Embryonic facial prominence (tissue), 1 donor: ENCODE measurements around the gene UBP1.
"Not testable (repeated sequence)": the region's sequence is repeated elsewhere in the genome, so short reads cannot be mapped to it uniquely, and the experiment has no call there.

Experiments used
- DNase-seq: peaks from one replicate; pipeline ENCODE4 v3.0.0-alpha.2; 2016; ENCODE audit errors: extremely low spot score

UBP1 gene

DNA sequence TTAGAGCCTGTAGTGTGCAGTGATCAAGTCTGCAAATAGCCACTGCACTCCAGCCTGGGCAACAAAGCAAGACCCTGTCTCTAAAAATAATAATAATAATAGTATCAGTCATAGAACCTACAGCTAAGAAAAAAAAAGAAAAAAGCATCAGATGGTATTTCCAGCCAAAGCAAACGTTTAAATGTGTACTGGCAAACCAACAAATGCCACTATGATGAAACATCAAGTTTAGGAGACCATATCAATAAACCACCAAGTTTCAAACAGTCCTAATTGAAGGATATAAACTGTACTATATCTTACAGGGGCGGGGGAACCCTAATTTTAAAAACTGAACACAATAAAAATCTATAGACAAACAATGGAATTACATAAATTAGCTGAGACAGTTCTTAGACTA lies 6.4 kb downstream of the UBP1 start:
- DNase-seq = no peak

DNA sequence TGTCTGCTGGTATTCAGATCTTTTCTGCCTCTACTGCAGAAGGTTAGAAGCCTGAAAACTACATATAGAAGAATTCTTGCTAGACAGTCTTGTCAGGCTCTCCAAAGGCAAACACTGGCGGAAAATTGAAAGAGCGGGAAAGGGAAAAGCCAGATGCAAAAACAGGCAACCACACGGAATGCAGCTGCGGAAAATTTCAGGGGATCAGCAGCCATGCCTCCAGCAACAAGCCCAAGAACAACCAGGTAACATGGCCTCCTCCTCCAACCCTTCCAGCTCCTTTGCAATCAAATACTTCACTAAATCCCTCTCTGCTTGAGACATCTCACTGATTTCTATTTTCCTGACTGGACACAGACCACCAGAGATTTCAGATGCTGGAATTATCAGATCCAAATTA lies 9.6 kb downstream of the UBP1 start:
- DNase-seq = no peak

DNA sequence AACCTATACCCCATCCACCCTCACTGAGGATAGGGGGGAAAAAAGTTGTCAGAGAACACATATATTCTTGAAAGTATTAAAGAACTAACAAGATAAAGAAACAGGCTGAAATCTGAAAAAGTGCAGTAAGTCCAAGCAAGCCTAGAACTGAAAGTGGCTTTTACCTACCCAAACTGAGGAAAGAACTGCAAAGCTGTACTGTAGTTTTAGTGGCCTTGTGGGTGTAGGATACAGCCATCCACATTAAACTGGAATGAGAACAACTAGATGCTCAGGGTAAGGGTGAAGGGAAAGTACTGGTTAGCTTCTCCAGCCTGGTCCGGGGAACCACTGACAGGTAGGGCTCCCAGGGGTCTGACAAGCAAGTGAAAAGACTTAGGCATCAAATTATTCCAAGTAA lies 10.1 kb downstream of the UBP1 start:
- no peak for DNase-seq

DNA sequence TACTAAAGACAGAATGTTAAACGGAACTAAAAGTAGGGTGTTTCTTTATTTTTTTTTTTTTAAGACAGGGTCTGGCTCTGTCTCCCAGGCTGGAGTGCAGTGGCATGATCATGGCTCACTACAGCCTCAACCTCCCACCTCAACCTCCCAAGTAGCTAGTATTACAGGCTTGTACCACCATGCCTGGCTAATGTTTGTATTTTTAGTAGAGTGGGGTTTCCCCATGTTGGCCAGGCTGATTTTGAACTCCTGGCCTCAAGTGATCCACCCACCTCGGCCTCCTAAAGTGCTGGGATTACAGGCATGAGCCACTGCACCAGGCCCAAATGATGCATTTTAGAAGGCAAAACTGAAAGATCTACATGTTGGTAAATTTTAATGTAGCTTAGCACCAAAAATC lies 10.9 kb downstream of the UBP1 start:
- not testable (repeated sequence) for DNase-seq

DNA sequence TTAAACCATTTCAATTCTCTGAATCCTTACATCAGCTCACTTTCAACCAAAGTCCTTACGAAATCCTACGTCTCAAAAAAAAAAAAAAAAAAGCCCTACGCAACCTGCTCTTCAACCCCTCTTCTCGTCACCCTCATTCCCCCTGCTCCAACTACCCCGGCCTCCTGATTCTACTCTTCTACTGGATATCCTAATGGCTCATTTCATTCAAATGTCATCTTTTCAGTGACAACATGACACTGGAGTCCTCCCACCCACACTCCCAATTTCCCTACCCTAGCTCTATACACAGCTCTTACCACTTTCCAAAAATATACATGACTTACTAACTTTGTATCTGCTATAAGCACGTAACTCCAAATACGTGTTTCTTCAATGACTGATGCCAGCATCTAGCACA lies 11.5 kb downstream of the UBP1 start:
- DNase-seq = no peak

DNA sequence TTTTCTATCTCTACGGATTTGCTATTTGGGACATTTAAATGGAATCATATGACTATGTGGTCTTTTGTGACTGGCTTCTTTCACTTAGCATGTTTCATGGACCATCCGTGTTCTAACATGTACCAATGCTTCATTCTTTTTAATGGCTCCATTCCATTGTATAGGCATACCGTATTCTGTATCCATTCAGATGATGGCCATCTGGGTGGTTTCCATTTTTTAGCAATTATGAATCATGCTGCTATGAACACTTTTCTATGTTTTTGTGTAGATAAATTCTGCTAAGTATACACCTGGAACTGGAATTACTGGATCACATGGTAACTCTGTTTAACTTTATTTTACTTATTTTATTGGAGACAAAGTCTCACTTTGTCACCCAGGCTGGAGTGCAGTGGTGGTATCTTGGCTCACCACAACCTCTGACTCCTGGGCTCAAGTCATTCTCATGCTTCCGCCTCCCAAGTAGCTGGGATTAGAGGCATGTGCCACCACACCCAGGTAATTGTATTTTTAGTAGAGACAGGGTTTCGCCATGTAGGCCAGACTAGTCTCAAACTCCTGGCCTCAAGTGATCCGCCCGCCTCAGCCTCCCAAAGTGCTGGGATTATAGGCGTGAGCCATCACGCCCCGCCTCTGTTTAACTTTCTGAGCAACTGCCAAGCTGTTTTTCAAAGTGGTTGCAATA lies 13.4 kb downstream of the UBP1 start:
- DNase-seq = no peak

DNA sequence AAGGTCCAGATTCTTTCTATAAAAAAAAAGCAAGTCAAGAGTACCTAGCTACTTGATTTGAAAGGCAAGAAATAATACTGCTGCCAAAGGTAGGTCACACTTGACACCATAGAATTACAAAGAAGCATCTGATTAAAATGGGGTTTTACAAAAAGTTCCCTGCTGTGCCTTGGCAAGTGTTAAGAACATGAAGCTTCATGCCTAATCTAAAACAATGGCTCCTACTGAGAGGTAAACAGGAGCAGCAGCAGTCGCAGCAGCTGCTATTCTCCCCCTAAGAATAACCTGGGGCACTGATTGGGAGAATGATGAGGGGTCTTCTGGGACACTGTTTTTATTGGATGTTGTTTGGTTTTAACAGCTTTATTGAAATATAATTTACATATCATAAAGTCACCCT lies 14.1 kb downstream of the UBP1 start:
- DNase-seq = no peak

DNA sequence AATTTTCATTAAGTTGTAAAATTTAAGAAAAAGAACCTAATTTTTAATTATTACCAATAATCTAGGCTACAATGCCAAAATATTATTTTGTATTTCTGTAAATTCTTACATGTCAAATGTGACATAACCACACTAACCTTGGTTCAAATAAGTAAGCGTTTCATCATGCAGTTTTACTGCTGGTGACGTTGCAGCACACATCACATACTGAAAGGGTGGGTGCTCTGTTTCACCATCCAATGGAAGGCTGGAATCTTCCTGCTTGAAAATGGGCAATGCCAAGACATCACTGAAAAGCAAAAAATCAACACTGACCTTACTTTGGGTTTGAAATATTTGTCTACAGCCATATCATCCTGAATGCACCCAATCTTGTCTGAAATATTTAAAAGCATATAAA lies 14.8 kb downstream of the UBP1 start:
- DNase-seq = no peak

DNA sequence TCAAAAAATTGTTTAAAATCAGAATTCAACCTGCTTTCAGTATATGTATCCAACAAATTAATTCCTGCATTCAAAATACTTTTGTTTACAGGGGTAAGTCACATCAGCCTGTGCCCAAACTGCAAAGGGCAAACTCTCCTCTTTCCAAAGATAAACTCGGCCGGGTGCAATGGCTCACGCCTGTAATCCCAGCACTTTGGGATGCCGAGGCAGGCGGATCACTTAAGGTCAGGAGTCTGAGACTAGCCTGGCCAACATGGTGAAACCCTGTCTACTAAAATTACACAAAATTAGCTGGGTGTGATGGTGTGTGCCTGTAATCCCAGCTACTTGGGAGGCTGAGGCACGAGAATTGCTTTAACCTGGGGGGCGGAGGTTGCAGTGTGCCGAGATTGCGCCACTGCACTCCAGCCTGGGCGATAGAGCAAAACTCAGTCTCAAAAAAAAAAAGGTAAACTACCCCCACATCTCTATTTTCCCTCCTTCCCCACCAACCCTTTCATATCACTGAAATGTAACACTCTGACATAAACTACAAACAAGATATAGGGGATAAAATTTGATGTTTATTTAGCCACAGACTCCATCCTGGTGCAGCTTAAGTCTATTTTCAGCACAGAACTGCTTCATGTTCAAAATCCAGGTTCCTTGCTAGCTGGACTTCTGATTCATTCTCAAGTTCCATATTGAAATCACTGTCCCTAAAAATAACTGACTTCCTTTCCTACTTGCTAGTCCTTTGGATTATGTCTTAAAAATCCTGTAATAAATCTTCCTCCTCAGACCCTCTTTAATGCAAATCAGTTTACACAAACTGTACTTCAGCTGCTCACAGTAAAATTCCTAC lies 15.4 kb downstream of the UBP1 start:
- no peak for DNase-seq

DNA sequence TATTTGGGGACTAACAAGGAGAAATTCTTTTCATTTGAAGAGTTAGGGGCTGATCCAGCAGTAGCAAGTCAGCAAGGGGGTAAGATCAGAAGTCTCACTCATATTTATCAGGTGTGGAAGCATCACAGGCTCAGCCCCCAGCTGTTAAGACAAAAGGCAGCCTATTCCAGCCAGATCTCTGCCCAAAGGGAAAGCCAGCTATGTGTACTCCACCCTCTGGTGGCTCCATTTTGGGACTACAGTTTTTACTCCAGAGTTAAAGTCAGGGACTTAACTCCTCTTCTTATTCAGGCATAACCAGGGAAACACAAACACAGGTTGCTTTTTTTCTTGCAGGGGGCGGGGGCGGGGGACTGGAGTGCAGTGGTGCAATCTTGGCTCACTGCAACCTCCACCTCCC lies 19.2 kb downstream of the UBP1 start:
- DNase-seq = no peak

DNA sequence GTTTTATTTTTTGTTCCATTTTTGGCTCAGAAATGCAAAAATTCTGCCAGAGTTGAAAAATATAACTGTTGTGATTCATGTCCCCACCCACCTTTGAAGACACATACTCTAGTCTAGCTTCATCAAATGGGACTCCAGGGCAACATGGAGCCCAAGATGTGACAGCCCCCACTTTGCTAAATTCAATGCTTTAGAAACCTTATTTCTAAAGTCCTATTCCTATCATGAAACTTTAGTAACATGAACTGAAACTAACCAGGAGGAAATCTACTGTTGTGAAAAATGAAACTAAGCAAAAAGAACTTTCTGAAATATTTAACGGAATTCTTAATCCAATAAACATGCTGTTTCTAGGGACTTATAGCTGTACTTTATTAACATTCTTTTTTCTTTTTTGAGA lies 20.3 kb downstream of the UBP1 start:
- no peak for DNase-seq

DNA sequence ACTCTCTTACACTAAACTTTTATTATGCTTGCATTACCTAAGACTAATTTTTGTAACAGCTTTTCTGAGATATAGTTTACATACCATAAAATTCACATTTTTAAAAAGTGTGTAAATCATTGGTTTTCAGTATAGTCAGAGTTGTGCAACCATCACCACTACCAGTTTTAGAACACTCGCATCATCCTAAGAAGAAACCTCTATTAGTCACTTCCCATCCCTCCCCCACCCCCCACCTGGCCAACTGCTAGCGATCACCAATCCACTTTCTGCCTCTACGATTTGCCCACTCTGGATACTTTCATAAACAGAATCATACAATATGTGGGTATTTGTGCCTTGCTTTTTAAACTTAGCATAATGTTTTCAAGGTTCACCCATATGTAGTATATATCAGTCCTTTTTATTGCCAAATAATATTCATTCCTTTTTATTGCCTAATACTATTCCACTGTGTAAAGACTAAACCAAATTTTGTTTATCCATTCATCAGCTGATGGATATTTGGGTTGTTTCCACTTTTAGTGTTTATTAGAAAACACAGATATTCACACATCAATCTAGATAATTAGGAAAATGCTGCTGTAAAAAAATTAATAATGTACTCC lies 23.0 kb downstream of the UBP1 start:
- DNase-seq = no peak

DNA sequence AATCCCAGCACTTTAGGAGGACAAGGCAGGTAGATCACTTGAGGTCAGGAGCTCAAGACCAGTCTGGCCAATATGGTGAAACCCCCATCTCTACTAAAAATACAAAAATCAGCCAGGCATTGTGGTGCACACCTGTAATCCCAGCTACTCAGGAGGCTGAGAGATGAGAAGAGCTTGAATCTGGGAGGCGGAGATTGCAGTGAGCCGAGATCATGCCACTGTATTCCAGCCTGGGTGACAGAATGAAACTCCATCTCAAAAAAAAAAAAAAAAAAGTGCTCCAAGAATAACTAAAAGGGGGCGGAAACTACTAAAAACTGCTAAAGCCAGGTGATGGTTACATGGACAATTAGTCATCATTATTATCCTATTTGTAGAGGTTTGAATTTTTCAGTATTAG lies 29.4 kb downstream of the UBP1 start:
- DNase-seq = not testable (repeated sequence)

DNA sequence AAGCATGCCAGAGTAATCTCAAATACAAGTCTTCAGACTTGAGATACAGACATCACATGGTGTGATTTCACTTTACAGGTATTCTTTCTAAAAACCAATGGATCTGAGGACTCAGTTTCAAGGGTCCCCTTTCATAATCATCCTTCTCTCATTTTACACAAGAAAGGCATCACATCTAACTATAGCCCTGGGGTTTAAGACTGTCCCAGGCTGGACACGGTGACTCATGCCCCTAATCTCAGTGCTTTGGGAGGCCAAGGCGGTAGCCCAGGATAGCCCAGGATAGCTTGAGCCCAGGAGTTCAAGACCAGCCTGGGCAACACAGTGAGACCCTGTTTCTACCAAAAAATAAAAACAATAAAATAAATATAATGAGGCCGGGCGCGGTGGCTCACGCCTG lies 36.4 kb downstream of the UBP1 start:
- DNase-seq = no peak

DNA sequence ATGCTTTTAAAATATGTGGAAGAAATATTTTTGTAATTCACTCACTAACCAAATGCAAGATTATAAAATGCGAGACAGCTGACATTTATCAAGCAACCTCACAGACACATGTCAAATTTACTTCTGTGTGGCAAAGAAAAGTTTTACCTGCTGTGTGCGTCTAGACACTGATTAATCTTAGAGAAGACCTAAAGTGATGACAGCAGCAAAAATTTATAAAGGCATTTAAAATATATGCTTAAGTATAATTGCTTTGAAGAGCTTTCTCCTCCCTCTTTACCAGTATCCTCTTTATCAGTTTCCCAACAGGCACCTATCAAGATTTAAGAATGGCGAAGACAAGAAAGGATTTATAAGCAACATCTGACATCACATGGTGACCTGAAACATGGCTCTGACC lies 37.3 kb downstream of the UBP1 start:
- DNase-seq = no peak

DNA sequence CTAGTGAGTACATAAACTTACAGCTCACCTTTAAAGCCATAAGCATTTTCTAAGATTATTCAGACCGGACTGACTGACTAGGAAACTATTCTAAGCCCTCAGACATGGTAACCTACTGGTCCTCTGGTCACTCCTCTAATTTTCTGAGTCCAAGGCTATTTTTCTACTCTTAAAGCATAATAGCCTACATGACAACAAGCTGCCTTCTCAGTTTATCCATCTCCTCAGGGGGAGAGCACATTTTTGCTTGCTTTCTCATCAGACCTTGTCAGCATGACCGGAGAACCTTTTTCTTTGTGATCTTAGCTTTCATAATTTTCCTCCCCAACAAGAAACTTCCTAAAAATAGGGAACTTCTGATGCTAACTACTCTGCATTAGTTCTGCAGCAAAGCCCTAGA lies 38.4 kb downstream of the UBP1 start:
- no peak for DNase-seq

DNA sequence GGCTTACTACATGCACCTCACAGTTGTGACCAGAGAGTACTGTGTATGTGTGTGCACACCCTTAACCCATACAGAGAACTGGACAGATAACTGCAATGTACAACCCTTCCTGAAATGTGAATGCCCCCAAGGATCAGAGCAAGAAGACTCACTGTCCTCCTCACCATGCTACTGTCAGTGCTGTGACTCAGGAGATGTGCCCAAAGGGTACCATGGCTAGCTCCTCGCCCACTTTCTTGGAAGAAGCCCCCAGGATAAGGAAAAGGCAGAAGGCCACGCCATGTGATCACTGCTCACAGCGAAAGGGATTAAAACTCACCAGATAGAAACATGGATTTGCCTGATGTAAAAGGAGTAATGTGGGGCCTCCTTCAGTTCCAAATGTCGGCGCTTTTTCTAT lies 41.8 kb downstream of the UBP1 start:
- no peak for DNase-seq

DNA sequence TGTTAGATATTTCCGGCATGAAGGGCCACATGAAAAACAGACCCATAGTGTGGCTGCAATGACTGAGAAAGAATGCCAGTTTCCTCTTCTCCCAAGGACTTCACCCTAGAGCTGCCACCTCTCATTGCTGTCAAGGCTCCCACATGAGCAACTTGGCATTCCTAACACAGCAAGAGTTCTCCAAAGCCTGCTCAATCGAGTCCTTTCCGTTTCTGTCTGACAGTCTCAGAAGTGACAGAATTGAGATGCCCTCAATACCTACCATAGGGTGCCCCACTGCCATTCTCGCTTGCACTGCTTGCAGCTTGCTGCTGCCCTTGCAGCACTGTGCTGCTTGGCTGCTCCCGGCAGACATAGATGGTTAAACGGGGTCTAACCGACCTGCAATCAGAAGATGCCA lies 44.3 kb downstream of the UBP1 start:
- no peak for DNase-seq

DNA sequence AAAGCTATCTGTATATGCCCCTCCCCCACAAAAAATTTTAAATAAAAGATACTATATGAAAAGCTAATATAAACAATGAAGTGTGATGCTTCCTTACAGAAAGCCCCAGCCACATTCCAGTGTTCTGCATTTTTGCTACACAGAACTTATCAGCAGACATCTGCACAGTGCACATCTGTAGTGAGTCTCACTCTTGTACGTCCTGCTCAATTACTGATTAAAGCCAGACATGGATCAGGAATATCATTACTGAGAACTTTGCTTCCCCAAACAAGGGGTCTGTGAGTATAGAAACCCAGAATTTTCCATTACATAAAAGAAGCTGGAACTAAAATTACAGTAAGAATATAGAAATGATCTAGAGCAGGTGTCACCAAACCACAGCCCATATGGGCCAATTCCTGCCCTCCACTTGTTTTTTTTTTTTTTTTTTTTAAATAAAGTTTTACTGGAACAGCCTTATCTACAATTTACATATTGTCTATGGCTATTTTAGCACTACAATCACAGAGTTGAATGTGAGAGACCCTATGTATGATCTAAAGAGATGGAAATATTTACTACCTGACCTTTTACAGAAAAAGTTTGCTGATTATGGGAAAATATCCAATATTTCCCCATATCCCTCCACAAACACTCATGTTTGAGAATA lies 45.7 kb downstream of the UBP1 start:
- DNase-seq = no peak

DNA sequence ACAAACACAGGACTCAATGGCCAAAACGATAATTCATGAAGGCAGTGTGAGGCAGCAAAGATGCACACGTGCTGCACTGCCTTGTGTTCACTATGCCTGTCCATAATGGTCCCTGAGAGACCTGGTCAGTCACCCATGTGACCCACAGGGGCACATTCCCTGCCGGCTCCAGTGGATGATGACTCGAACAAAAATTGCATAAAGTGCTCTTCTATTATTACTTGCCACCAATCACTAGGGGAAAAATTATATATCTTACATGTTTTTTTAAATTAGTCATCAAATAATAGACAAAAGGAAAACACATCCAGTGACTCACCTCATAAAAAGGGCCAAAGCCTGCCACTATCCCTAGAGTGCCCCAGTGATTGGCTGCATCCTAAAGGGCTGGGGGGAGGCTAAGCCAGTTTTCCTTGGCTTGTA lies 47.5 kb downstream of the UBP1 start:
- DNase-seq = no peak

DNA sequence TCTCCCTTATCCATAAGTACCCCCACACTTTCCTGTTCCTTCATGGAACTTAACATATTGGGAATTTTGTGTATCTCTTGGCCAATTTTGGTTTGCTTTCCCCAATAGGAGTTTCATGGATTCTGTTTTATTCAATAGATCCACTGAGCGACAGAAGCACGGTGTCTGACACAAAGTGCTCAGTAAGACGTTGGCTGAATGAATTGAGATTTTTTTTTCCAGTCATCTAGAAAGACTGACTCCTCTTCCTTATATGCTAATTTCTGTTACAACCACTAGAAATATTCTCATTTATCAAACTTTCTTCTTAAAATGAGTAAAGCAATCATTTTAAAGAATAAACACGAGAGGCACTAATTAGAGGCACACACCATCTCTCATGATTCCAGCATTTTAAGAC lies 48.1 kb downstream of the UBP1 start:
- DNase-seq = no peak

DNA sequence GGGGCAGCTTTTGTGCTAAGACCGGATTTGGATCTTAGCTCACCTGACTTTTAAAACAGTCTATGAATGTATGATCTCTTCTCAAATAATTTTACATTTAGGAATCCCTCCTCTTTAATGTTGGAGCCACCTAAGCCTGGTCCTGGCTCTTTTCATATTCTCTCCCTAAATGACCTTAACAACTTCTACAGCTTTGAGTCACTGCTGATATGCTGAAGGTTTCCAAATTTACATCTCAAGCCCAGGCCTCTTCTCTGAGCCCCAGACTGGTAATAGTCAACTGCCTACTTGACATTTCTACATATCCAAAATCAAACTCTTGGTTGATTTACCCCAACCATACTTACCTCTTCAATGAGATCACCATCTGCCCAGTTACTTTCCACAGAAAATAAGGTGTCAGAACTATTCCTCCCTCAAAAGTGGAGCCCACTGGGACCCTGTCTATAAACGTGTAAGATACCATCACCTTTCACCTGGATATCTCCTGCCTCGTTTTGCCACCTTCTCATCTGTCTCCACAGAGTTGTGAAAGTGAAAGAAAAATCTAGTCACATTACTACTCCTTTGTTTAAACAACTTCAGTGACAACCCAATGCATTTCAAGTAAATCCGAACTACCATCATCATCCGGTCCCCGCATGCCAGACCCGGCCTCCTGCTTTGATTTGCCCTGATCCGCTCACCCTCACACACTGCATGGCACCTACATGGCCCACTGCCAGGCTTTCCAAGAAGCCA lies 48.8 kb downstream of the UBP1 start:
- no peak for DNase-seq
